HG02970 (cell line): Measurements from ENCODE around the gene OCIAD1.
"Not testable (repeated sequence)": the region's sequence is repeated elsewhere in the genome, so short reads cannot be mapped to it uniquely, and the experiment has no call there.

ENCODE experiments used
- ATAC-seq: cut with Tn5 transposase; IDR thresholded peaks from one replicate; pipeline ENCODE4 v1.9.1; 2021; ENCODE audit warnings: mild to moderate bottlenecking, moderate library complexity, moderate number of reproducible peaks; ENCODE audit not compliant: unreplicated experiment, low FRiP score

Gene OCIAD1, protein sequence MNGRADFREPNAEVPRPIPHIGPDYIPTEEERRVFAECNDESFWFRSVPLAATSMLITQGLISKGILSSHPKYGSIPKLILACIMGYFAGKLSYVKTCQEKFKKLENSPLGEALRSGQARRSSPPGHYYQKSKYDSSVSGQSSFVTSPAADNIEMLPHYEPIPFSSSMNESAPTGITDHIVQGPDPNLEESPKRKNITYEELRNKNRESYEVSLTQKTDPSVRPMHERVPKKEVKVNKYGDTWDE

GRCh38 chr4:48830706-48831531, at the start of gene OCIAD1:
Gene OCIAD1, plus strand, starts transcription at chr4:48831088. Its CDS starts 1,537 bp downstream, at chr4:48832625.
- ATAC-seq: peak; percentile 100

GRCh38 chr4:48781968-48782367, 48.9 kb upstream of the OCIAD1 start:
- ATAC-seq: no peak

DNA sequence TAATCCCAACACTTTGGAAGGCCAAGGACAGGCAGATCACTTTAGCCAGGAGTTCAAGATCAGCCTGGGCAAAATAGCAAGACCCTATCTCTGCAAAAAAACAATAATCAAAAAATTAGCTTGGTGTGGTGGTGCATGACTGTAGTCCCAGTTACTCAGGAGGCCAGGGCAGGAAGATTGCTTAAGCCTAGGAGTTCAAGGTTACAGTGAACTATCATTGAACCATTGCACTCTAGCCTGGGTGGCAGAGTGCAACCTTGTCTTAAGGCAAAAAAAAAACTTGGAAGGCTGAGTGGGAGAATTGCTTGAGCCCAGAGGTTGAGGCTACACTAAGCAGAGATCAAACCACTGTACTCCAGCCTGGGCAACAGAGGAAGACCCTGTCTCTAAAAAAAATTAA, 45.6 kb upstream of the OCIAD1 start:
- ATAC-seq: no peak

DNA sequence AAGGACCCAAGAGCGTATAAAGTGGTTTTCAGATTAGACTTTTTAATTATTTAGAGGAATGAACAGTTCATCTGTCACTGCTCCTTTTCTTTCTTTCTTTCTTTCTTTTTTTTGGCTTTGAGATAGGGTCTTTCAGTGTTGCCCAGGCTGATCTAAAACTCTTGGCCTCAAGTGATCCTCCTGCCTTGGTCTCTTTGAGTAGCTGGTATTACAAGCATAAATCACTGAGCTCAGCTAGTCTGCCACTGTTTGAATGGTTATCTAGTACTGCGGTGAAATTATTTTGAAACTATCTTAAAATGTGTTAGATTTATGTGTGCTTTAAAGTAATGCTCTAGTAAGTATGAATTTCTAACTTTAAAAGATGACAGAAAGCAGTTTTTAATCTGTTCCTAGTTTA, 44.3 kb upstream of the OCIAD1 start:
- ATAC-seq: no peak

- ATAC-seq: no peak
Observed at GRCh38 chr4:48787056-48787455, 43.8 kb upstream of the OCIAD1 start.

GRCh38 chr4:48790561-48790960, 40.3 kb upstream of the OCIAD1 start:
- no peak for ATAC-seq

- ATAC-seq: no peak
Observed at GRCh38 chr4:48791313-48791712, 39.6 kb upstream of the OCIAD1 start.

DNA sequence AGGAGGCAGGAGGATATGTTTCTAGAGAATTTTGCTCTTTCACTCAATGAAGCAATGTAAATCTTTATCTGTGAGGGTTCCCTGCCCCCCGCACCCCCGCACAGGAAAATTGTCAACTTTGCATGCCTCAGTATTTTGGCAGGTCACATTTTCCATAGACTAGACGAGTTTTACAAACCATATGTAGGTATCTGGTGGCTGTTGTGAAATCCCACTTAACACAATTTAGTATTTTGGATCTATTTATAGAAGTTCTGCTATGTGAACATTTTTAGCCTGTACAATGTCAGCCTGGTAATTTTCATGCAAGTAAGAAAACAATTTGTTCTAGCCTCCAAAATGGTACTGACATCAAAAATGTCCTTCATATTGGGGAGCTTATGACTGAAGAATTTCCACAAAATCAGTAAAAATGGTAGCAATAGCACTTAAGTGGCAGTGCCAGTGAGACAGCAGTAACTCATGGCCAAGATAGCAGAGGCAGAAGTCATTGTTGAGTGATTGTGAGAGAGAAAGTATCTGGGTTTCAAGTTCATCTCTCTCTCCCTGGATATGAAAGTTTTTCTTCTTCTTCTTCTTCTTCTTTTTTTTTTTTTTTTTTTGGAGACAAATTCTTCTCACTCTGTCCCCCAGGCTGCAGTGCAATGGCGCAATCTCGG, 38.4 kb upstream of the OCIAD1 start:
- no peak for ATAC-seq

DNA sequence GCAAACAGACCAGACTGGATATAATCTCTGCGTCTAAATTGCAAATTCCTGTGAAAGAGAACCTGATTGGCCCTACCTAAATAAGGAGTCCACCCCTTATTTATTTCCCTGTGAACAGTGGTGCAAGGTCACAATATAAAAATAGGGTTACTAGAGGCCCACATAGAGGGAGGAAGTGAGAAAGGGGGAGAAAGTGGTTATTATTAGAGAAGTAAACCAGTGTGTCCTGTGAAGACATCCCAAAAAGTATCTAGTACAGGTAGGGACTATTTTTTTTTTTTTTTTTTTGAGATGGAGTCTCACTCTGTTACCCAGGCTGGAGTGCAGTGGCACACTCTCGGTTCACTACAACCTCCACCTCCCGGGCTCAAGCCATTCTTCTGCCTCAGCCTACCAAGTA, 35.8 kb upstream of the OCIAD1 start:
- ATAC-seq: no peak

DNA sequence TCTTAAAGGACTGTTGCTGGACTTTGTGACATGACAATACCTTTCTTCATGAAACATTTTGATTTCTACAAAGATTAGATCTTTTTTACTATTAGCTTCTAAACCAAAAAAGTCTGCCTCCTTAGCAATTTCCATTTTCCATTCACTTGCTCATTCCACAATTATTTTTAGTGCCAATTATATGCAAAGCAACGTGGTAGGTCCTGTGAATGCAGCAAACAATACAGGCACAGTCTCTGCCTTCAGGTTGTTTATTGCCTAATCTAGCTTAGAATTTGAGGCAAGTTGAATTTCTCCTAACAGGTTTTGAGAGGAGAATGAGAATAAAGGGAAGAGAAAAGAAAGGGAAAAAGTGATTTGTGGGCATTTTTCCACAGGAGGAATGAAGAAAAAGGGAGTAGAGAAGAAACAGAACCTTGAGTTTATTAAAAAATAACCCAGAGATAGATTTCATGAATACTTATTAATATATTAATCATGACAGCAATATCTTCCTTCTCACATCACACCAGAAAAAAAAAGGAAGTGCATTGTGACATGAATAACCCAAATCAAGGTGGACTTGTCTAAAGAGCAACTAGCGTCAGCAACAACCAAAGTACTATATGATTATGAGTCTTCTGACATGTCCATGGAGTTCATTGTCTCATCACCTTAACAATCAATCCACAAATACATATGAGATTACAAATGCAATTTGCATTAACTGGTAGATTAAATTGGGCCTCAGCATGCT, 34.5 kb upstream of the OCIAD1 start:
- ATAC-seq: no peak

GRCh38 chr4:48796927-48797679, 33.8 kb upstream of the OCIAD1 start:
- no peak for ATAC-seq

DNA sequence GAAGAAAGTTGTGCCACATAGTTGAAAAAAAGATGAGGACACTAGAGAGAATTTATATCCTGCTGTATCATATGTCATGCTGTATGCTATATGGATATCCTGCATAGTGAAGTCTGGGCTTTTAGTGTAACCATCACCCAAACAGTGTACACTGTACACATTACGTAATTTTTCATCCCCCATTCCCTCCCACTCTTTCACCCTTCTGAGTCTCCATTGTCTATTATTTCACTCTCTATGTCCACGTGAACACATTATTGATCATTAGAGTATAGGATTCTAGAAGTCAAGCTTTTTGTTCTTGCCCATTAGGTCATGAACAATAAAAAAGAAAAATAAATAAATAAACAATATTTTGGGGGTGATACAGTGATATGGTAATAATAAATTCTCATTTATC, 32.8 kb upstream of the OCIAD1 start:
- ATAC-seq: no peak

- ATAC-seq: no peak
Observed at GRCh38 chr4:48799157-48799556, 31.7 kb upstream of the OCIAD1 start.

DNA sequence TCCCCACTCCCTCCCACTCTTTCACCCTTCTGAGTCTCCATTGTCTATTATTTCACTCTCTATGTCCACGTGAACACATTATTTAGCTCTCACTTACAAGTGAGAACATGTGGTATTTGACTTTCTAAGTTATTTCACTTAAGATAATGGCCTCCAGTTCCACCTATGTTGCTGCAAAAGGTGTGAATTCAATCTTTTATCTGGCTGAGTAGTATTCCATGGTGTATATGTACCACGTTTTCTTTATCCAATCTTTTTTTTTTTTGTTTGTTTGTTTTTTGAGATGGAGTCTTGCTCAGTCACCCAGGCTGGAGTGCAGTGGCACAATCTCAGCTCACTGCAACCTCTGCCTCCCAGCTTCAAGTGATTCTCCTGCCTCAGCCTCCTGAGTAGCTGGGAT, 30.7 kb upstream of the OCIAD1 start:
- ATAC-seq: not testable (repeated sequence)

GRCh38 chr4:48801016-48801715, 29.7 kb upstream of the OCIAD1 start:
- ATAC-seq: no peak

GRCh38 chr4:48804584-48805301, 26.1 kb upstream of the OCIAD1 start:
- ATAC-seq: no peak

DNA sequence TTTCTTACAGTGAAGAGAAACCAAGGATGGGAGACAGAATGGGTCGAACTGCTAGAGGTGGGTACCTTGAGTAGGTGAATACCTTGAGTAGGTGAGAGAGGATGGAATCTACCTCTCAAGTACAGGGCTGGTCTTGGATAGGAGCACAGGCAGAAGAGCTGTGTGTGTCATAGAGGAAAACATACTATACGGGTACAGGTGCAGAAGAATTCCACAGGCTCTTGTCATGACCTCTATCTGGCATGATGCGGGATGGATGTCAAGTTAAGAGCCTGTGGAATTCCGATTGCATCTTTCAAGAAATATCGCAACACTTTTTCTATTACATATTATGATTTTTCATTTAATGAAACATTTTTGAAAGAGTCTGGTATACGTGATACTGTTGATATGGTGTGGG, 18.0 kb upstream of the OCIAD1 start:
- ATAC-seq: no peak

- ATAC-seq: no peak
Observed at GRCh38 chr4:48813964-48814363, 16.9 kb upstream of the OCIAD1 start.

GRCh38 chr4:48815483-48815882, 15.4 kb upstream of the OCIAD1 start:
- no peak for ATAC-seq
